Stimulated activated CD8-positive, alpha-beta memory T cell treated with anti-CD3 and anti-CD28 coated beads, Interleukin-12 subunit alpha, Interleukin-12 subunit beta, amount 100 ng/mL, for 4 hours (primary cell): ENCODE data around the gene PRDM13.
"Not testable (repeated sequence)": the region's sequence is repeated elsewhere in the genome, so short reads cannot be mapped to it uniquely, and the experiment has no call there.

Experiments
- DNase-seq: peaks from one replicate; pipeline ENCODE4 v3.0.0-alpha.2; 2020; ENCODE audit warnings: low read depth

PRDM13 gene

DNA sequence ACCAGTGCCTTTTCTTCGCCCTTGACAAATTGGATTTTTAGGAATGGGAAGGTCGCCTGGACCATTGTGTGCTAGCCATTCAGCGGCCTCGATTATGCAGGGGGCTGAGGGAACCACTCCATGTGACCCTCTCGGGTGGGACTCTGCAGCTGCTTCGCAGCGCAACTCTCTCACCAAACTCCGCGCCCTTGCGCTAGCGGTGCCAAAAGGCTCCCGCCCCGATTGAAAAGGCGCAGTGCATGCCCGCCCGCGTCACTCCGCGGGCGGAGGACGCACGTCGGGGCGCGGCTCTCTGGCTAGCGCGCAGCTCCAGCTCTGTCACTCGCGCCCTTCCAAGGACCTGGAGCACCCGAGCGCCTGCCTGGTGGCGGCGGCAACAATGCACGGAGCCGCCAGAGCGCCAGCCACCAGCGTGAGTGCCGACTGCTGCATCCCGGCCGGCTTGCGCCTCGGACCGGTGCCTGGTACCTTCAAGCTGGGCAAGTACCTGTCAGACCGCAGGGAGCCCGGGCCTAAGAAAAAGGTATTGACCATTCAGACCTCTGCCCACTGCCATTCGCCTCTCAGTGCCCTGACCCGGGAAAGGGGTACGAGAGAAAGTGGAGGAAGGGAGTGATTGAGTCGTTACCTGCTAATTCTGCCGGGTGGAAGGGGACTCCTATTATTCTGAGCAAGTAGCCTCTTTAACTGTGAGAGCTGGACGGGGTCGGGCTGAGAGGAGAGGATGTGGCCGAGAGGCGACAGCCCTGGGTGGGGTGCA is at the start of gene PRDM13:
TSS of gene PRDM13 (plus strand) at position 178 of the 760 bp plus-strand sequence. CDS start at position 380, 202 bp downstream.
- DNase-seq = no peak

DNA sequence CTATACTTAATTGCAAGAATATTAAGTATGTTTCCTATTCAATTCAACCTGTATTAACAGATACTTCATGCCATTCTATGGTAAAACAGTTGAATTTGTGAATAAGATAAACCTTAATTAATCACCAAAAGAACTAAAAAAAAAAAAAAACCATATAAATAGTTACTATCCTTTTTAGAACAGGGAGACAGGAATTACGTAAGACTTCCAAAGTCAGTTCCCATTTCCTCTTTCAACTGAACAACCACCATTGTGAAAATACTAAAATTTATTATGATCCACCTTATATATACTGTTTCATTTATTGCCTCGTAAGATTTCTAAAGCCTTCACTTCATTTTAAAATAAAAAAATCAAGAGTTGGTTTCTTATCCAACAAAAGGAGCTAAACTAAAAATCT is 47.6 kb upstream of the PRDM13 start:
- no peak for DNase-seq

DNA sequence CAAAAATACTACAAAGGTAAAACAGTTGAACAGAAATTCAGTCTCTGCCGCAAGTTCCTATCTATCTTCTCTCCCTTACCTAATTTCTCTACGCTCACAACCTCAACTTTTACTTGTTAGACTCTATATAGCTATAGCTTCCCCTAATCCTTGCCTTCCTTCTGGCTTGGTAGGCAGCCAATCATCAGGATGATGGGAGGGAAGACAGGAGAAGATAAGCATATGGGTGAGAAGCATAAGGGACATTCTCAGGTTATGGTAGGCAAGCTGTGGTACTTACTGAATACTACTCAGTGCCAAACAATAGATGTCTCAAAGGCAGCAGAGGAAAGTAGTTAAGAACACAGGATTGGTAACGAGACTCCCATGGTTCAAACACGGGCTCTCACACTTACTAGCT is 46.0 kb upstream of the PRDM13 start:
- DNase-seq = no peak

DNA sequence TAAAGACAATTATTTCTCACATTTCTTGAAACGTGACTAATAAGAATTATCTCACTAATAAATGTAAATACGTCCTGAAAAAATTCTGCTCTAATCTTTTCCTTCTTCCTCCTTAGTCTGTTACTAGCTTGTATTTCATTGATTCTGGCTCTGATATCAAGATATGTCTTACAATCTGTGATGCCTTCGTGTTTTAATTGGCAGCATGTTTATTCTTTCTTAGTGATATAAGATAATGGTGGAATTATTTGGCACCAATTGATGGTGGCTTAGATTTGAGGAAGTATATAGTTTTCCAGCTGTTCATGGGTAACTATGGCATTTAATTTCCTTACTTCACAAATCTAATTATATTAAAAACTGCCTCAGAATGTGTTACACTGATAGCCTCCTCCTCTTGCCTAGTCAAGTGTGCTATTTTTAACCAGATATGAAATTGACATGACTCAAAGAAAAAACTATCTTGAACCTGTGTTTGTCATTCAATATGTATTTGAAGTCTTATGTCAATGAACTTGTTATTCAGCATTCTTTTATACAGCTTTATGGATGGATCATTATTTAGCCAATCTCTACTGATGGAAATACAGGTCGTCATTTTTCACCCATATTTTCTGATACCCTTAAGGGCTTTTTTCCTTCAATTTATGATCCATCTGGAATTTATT is 43.4 kb upstream of the PRDM13 start:
- DNase-seq = no peak

DNA sequence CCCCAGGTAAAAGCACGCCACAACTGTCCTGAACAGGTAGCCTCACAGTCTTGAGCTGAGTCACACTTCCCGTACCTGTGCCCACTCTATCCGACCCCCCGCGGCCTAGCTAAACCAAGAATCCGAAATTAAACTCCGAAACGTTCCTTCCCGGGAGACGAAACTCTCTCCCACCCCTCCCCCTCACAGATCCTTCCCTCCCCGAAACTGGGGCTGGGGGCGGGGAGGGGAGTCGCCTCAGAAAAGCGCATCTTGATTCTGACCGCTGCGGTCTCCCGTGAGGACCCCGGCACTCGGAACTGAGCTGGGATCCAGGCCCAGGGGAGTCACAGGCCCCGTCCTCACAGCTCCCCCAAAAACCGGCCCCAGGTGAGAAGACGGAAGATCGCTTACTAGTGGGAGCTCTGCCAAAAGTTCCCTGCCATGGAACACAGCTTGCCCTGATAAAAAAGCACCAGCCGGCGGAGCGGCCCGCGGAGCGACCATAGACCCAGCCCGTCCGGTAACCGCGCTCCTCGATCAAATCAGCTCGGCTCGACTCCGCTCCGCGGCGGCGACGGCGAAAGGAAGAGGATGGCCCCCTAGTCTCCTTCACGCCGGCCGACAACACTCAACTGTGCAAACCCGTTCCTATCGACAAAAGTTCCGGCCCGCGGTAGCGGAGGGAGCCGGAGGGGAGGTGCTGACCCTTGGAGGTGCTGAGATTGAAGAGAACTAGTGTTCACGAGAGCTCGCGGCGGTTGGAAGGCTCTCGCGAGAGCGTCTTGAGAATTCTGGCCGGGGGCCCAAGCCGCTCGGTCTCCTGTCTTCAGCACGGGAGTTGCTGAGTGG is 38.3 kb upstream of the PRDM13 start, which contains the start of gene CCNC:
TSS of gene CCNC (minus strand) at position 558 of the 831 bp plus-strand sequence. CDS start at position 425, 133 bp downstream.
- DNase-seq = peak; percentile 79

DNA sequence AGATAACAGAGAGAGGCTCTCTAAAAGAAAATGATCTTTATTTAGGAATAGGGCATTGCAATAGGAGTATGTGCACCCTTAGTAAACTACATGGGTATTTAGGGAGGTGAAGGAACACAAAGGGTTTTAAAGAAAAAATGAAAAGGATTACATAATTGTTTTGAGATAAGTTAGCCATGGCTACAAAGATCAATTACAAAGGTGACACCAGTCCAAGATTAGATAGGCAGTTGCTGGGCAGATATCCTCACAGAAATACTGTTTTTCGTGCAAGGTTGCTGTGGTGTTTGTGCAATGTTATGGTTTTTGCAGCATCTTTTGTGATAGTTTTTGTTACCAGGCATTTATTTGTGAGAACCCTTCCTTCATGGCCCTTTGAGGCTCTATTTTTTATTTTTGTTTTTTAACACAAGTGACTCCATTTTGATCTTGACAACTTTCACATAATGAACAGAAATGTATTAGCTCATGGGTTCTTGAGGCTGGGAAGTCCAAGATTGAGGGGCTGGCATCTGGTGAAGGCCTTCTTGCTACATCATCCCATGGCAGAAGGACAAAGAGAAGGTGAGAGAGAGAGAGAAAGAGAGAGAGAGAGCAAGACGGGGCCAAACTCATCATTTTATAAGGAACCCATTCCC is 32.5 kb upstream of the PRDM13 start:
- no peak for DNase-seq

DNA sequence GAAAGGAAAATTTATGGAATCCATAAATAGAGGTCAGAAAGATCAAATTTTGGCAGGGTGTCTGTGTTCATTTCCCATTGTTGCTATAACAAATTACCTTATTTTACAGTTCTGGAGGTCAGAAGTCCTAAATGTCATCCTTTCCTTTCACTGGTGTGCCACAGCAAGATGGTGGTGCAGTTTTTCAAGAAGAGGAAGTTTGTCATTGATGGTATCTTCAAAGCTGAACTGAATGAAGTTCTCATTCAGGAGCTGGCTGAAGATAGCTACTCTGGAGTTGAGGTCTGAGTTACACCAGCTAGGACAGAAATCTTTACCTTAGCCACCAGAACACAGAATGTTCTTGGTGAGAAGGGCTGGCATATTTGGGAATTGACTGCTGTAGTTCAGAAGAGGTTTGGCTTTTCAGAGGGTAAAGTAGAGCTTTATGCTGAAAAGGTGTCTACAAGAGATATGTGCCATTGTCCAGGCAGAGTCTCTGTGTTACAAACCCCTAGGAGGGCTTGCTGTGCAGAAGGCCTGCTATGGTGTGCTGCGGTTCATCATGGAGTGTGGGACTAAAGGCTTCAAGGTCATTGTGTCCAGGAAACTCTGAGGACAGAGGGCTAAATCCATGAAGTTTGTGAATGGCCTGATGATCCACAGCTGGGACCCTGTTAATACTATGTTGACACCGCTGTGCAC is 30.9 kb upstream of the PRDM13 start:
- no peak for DNase-seq

DNA sequence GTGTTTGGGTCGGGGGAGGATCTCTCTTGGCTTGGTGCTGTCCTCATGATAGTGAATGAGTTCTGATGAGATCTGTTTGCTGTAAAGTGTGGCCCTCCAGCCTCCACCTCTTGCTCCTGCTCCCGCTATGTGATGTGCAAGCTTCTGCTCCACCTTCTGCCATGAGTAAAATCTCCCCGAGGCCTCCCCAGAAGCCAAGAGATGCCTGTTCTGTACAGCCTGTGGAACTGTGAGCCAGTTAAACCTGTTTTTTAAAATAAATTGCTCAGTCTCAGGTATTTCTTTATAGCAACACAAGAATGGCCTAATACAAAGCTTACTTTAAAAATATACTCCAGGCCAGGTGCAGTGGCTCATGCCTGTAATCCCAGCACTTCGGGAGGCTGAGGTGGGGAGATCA is 26.9 kb upstream of the PRDM13 start:
- DNase-seq = no peak

DNA sequence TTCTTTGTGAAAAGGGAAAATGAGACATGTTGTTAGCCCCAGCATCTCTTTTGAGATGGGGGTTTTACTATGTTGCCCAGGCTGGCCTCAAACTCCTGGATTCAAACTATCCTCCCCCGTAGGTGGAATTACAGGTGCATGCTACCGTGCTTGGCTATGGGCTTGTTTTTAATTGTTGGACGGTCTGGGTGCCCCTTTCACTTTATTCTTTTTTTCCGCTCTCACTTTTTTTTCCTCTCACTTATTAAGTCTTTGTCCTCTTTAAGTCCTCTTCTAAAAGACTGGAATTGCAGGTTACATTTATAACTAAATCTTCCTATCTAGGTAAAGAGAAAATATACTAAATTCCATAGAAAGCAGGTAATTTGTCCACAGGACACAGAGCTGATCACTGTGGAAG is 18.8 kb upstream of the PRDM13 start:
- no peak for DNase-seq

DNA sequence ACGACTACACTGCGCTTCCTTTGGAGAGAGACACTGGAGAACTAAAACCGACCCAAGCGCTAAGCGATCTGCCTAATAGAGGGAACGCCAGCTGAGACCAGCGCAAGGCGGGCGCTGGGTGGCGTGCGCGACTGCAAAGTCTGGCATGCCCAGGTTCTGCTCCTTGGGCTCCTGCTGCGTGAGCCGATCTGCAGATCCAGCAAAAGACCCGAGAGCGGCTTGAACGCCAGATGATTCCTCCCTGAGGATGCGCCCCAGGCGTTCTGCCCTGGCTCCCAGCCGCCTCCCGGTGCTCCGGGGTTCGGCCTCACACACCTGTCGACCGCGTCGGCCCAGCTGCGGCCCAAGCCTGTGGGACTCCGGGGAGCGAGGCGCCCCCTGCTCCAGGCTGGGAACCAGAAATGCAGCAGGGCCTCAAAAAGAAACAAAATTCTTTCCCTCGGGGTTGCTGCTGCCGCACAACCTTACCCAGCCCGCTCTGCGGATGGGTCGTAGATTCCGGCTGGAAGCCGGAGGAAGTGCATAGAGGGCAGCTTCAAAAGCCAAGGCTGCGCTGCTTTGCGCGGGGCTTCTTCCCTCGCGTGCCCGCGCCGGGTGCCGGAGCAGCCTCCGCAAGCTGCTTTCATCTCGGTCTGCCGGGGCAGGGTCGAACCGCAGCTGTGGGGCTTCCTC is 17.9 kb upstream of the PRDM13 start:
- peak; percentile 49 for DNase-seq

DNA sequence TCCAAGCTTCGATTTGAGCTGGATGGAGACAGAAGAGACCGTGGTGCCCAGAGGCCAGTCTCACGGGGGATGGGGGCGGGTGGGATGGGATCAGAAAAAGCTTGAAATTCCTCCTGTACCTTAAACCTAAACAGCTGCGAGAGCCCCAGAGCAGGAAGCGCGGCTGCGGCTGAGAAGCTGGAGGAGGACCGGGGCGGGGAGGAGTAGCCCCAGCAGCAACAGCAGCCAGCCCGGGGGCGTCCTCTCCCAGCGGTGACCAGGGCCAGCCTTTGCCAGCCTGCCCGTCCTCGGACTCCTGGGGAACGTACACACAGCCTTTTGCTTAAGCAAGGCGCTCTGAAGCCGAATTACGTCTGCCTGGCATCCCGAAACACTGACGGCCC is 17.4 kb upstream of the PRDM13 start:
- DNase-seq = no peak

DNA sequence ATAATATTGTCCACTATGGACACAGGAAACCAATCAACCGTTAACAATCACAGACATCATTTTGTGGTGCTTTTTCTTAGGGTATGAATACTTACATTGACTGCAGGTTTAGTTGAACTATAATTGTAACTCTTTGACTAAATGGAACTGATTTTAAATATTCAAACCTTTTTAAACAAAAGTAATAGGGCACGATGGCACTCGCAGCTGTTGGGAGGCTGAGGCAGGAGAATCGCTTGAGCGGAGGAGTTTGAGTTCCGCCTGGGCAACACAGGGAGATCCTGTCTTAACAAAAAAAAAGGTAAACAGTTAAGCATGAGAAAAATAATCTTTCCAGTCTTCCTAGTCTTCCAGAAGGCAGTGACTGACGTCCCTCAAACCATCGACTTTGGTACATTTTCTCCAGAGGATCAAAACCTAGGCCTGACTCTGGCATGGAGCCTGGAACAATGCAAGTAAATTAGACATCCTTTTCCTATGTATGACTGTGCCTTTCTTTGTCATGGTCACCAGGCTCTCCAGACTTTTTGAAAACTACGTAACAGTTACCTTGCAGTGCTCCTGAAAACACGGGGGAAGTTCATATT is 16.6 kb upstream of the PRDM13 start:
- DNase-seq = no peak

DNA sequence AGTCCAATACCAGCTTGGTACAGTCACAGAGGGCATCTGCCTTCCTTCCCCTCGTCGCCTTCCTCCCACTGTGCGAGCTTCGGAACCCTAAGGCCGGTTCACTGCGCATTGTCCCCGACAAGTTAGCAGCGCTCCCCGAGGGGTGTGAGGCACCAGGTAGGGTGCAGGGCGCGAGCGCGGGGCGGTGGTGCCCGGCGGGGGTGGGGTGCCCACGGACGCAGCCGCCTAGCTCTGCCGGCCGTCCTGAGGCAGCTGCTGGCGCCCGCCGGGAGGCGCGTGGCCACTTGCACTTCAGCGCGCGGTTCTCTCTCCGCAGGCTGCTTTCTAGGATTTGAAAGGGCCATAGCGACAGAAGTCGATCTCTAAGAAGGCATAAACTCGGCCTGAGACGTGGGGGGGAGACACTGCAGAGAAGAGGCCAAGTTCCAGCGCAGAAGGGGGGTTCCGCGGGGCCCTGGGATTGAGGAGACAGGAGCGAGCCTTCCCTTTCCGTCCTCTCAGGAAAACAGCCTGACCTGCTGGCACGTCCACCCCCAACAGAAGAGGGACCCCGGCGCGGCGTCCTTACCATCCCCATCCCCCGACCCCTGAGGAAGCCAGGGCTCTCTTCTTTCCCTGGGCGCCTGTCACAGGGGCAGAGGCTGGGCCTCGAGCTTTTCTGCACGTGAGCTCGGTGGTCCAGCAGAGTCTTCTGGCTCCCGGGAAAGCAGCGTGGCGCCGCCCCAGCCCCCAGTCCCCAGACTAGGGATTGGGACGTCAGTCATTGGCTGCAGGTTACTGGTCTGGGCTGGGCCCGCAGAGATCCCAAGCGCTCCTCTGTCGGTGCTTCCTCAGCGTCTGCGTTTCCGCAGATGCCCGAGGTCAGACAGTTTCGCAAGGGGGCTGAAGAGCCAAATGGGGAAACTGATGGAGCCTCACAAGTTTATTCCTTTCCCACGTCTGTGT is 15.6 kb upstream of the PRDM13 start:
- DNase-seq = no peak

DNA sequence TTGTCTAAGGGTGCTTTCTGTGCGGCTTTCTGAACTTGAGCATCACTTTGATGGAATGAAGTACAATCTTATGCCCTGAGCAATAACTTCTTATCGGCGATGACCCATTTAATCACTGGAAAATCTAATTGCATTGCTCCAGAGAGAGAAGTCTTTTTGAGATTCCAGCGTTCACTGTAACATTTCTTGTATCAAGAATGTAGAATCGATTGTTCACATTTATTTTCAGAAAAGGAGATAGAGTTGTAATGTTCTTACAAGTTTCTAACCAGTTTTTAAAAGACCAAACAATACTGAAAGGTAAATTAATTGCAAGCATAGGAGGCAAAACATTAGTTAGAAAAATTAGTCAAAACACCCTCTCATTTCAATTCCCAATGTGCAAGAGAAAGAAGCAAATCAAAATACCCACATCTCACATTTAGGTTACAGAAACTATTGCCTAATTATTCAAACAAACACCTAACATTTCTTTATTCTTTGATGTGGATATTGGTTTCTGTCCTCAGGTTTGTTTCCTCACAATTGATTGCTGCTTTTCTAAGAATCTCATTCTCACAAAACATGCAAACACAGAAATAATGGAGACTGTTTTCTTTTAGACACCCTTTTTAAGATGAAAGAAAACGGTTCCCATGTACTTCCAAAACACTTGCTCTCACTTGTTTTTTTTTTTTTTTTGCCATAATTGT is 14.8 kb upstream of the PRDM13 start:
- no peak for DNase-seq

DNA sequence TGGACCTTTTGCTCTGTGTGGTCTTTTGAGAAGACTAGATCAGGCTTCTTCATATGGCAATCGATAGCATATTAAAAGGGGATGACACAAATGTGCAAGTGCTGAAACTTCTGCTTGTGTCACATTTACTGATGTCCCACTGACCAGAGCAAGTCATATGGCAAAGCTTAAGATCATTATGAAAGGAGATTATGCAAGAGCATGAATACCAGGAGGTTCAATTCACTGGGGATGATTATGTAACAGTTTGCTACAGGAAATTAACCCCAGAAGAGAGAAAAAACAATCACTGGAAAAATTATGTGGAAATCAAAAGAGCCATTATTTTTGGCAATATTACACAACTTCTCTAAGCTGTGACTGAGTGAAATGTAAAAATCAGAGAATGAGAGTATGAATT is 13.7 kb upstream of the PRDM13 start:
- DNase-seq = no peak

DNA sequence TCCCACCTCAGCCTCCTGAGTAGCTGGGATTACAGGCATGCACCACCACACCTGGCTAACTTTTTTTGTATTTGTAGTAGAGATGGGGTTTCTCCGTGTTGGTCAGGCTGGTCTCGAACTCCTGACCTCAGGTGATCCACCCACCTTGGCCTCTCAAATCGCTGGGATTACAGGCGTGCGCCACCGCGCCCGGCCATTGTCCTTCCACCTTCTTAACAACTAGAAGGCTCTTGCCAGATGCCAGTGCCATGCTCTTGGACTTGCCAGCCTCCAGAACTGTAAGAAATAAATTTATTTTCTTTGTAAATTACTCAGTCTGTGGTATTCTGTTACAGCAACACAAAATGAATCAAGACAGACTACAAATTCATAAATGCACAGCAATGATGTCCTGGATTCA is 11.9 kb upstream of the PRDM13 start:
- DNase-seq = not testable (repeated sequence)

DNA sequence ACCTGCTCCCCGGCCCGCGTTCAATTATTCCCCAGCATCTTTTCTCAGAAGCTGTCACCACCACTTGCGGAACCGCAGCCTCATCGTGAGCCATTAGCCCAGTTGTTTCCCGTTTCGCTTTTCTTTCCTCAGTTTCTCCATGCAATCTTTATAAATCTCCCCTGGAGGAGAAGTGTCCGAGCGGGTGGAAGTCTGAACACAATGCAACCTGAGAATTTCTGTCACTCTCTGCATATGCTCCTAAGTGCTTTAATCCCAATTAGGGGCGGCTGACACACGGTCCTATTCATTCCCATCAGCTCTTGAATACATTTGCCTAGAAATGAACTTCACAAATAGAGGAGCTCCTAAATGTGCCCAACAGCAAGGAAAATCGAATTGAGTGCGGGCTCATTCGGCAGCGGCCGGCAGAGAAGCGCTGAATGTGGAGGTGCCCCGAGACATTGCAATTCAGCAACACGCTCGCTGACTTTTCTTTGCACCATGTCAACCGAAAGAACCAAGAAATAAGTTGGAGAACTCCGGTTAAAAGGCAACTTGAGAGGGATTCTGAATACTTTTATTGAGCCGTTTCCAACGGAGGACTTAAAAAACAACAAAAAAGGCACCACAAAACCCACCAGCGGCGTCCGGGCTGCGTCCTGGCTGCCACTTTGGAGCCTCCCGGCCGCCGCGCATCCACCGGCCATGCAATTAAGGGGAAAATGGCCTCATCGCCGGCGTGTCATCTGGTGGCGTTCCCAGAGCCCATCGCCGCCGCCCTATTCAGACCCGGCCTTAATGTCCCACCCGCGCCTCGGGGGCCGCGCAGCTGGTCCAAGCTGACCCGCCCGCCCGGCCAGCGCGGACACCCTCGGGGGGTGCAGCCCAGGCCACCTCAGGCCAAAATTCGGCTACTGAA is 3.9 kb upstream of the PRDM13 start:
- DNase-seq = no peak
